GM19395 (cell line): ENCODE results near the gene NUP88.

Source experiments
- ATAC-seq: cut with Tn5 transposase; IDR thresholded peaks from one replicate; pipeline ENCODE4 v1.9.1; 2021; ENCODE audit warnings: mild to moderate bottlenecking, moderate library complexity; ENCODE audit not compliant: unreplicated experiment

The NUP88 gene

DNA sequence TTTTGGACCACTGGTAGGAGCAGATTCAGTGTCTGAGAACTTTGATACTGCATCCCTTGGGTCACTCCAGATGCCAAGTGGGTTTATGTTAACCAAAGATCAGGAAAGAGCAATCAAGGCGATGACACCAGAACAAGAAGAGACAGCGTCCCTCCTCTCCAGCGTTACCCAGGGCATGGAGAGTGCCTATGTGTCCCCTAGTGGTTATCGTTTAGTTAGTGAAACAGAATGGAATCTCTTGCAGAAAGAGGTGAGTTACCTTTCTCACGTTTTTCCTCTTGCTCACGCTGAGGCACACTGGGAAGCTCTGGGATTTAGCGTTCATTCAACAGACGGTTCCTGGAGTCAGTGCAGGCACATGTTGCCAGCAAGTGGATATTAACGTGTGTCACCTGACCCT, 58.0 kb downstream of the NUP88 start:
- no peak for ATAC-seq

- ATAC-seq, result no peak
These were observed 63.9 kb downstream of the NUP88 start for GRCh38 chr17:5355421-5356129.

DNA sequence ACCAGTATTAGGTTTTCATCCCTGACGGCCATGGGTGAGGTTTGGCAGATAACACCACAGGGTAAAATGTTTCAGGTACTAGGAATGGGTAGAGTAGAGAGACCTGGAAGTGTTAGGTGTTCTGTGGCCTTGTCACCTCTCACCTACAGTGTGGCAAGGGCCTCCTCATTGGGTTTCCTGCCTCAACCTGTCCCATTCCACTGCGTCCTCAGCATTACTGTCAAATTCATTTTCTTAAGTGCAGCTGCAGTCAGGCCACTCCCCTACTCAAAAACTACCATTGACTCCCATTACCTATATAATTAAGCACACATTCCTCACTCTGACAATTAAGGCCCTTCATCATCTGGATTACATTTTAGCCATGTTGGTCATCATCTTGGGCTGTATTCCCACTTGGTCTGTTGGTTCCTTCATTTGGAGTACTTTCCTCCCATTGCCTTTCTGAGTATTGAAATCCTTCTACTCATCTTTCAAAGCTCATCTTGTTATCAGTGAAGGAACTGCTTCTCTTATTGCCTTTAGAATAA, 64.5 kb downstream of the NUP88 start:
- ATAC-seq, result no peak

GRCh38 chr17:5354310-5354709, 65.2 kb downstream of the NUP88 start:
- ATAC-seq, result no peak

GRCh38 chr17:5352681-5353289, 66.7 kb downstream of the NUP88 start:
- ATAC-seq, result no peak

DNA sequence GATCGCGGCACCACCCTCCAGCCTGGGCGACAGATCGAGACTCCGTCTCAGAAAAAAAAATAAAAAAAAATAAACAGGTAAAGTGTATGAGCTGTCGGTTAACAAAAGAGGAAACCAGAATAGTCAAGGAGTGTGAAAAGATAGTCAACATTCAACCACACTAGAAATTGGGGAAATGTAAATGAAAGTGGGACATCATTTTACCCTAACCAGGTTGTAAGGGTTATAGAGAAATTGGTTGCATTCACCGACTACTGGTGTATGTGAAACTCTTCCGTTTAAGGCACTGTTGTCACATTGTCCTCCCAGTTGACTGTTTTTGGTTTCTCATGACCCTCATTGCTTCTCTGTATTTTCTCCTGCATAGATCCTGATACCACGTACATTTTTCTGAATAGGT, 74.5 kb downstream of the NUP88 start:
- ATAC-seq, result no peak
